ENCODE data around the gene CREB5.

CREB5 gene

GRCh38 chr7:28408105-28408959 lies 4.0 kb upstream of the CREB5 start:
- DNase-seq, result no peak

GRCh38 chr7:28408960-28409715 lies 3.2 kb upstream of the CREB5 start:
- peak; percentile 39 for DNase-seq

GRCh38 chr7:28409716-28410627 lies 2.3 kb upstream of the CREB5 start:
- DNase-seq, result no peak

GRCh38 chr7:28410628-28411531 lies 1.4 kb upstream of the CREB5 start:
- DNase-seq, result no peak

- no peak for DNase-seq
Measured at GRCh38 chr7:28413011-28413410, 693 bp downstream of the CREB5 start.

GRCh38 chr7:28414453-28414852 lies 2.1 kb downstream of the CREB5 start:
- no peak for DNase-seq

GRCh38 chr7:28417321-28417940 lies 5.1 kb downstream of the CREB5 start:
- DNase-seq, result no peak

- DNase-seq, result no peak
Measured at GRCh38 chr7:28418311-28418710, 6.0 kb downstream of the CREB5 start.

- no peak for DNase-seq
Measured at GRCh38 chr7:28418966-28419365, 6.6 kb downstream of the CREB5 start.

- no peak for DNase-seq
Measured at GRCh38 chr7:28419716-28420115, 7.4 kb downstream of the CREB5 start.

GRCh38 chr7:28423112-28423511 lies 10.8 kb downstream of the CREB5 start:
- no peak for DNase-seq

- no peak for DNase-seq
Measured at GRCh38 chr7:28423918-28424514, 11.7 kb downstream of the CREB5 start.

- DNase-seq, result no peak
Measured at GRCh38 chr7:28425496-28425895, 13.2 kb downstream of the CREB5 start.

GRCh38 chr7:28427236-28427635 lies 14.9 kb downstream of the CREB5 start:
- no peak for DNase-seq

GRCh38 chr7:28430616-28431015 lies 18.3 kb downstream of the CREB5 start:
- DNase-seq, result no peak

GRCh38 chr7:28432105-28432504 lies 19.8 kb downstream of the CREB5 start:
- no peak for DNase-seq

GRCh38 chr7:28433039-28433438 lies 20.7 kb downstream of the CREB5 start:
- DNase-seq, result no peak

- DNase-seq, result no peak
Measured at GRCh38 chr7:28433699-28434219, 21.4 kb downstream of the CREB5 start.

- no peak for DNase-seq
Measured at GRCh38 chr7:28434510-28434909, 22.2 kb downstream of the CREB5 start.

GRCh38 chr7:28435152-28435551 lies 22.8 kb downstream of the CREB5 start:
- DNase-seq, result no peak

Measured in NCI-H446 treated with DMSO at 0.1 percent for 48 hours (cell line).